ENCODE results near the gene PPP1R7.
A peak's percentile ranks its signal among the peaks of the same experiment; 100 is the strongest.
"Not testable (repeated sequence)": the region's sequence is repeated elsewhere in the genome, so short reads cannot be mapped to it uniquely, and the experiment has no call there.

Gene PPP1R7

GRCh38 chr2:241193271-241193670 lies 43.0 kb downstream of the PPP1R7 start:
- DNase-seq (ENCODE audit: low spot score): no peak
- no peak for FAIRE-seq

GRCh38 chr2:241194811-241195210 lies 44.5 kb downstream of the PPP1R7 start:
- no peak for DNase-seq (ENCODE audit: low spot score)
- FAIRE-seq: no peak

DNA sequence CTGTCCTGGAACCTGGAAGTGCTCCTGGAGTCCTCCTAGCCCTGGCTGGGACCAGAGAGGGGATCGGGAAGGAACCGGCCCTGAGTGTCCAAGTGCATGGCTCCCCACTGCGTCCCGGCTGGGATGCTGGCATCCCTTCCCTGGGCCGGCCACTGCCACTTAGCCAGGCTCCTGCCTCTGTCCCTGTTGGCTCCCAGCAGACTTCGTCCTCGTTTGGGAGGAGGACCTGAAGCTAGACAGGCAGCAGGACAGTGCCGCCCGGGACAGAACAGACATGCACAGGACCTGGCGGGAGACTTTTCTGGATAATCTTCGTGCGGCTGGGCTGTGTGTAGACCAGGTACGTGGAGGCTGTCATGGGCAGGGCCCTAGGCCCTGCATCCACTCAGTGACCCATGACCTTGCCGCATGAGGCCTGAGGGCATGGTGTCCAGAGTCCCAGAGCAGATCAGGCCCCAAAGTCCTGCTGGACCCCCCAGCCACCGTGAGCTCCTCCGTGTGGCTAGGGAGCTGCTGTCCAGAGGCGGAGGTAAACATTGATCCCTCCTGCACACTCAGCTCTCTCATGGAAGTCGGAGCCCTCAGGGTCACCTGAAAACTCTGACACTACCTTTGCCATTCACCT lies 45.4 kb downstream of the PPP1R7 start:
- DNase-seq (ENCODE audit: low spot score) (no peak), FAIRE-seq (no peak)

- FAIRE-seq; DNase-seq (ENCODE audit: low spot score): not testable (repeated sequence)
These were observed 47.0 kb downstream of the PPP1R7 start for GRCh38 chr2:241197246-241197645.

DNA sequence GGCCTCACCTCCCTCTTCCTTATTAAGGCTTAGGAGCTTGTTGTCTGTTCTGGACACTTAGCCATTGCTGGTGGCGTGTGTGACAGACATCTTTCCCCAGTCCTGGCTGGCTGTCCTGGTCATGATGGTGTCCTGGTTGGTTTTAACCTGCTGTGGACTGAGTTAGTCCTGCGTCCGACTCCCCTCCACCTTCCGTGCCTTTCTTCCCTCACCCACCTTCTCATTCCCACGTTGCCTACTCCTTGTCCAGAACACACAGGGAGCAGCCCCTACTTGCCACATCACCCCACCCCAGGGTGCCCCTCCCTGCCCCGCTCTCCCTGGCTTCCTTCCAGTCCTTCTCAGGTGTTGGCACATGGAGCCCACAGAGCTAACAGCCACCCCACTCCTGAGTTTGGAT lies 47.7 kb downstream of the PPP1R7 start:
- FAIRE-seq (no peak), DNase-seq (ENCODE audit: low spot score) (no peak)

- FAIRE-seq: peak; percentile 20
- no peak for DNase-seq (ENCODE audit: low spot score)
These were observed 48.4 kb downstream of the PPP1R7 start for GRCh38 chr2:241198381-241199279.

DNA sequence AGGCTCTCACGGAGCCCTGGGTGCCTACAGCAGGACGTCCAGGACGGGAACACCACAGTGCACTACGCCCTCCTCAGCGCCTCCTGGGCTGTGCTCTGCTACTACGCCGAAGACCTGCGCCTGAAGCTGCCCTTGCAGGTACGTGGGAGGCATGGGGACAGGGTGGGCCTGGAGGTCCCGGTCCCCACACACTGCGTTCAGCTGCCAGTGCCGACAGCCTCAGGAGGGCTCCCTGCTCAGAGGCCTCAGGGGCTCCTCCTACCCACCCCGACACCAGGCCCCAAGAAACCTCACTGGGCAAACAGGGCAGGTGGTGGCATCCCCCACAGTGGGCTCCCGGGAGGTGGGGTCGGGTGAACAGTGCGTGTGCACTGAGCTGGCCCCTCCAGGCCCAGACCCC lies 49.0 kb downstream of the PPP1R7 start:
- FAIRE-seq (no peak), DNase-seq (ENCODE audit: low spot score) (no peak)

- FAIRE-seq: no peak
- no peak for DNase-seq (ENCODE audit: low spot score)
These were observed 49.9 kb downstream of the PPP1R7 start for GRCh38 chr2:241199897-241200821.

GRCh38 chr2:241200822-241201395 lies 50.6 kb downstream of the PPP1R7 start:
- no peak for DNase-seq (ENCODE audit: low spot score)
- no peak for FAIRE-seq

DNA sequence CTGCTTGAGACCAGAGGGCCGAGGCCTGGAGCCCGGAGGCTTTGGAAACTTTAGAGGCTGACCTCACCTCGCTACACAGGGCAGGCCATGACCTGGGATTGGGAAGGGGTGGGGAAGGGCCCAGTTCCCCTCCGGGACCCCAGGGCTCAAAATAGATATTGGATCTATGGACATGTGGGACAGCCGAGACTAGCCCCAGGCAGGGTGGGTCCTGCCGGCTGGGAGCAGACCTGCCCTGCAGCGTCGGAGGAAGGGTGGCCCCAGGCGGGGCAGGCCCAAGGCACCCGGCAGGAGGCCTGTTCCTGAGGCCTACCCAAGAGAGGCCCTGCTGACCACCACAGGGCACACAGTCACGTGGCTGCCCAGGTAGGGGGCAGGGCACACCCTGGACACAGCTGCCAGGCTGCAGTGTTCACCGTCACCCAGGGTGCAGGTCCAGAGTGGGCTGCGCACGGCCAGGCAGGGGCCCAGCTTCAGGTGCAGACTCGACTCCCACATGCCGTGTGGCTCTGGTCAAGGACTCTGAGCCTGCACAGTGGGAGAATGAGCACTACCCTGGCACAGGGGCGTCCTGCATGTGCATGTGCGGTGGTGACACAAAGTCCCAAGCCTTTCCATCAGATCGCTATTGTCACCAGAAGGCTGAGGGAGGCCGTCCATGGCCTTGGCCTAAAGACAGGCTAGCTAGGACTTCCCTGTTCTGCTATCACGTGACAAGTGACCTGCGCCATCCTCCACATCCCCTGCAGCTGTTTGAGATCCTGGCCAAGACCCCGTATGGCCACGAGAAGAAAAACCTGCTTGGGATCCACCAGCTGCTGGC lies 51.4 kb downstream of the PPP1R7 start:
- DNase-seq (ENCODE audit: low spot score) (no peak), FAIRE-seq (no peak)

GRCh38 chr2:241202268-241202585 lies 52.0 kb downstream of the PPP1R7 start:
- DNase-seq (ENCODE audit: low spot score) (no peak), FAIRE-seq (no peak)

DNA sequence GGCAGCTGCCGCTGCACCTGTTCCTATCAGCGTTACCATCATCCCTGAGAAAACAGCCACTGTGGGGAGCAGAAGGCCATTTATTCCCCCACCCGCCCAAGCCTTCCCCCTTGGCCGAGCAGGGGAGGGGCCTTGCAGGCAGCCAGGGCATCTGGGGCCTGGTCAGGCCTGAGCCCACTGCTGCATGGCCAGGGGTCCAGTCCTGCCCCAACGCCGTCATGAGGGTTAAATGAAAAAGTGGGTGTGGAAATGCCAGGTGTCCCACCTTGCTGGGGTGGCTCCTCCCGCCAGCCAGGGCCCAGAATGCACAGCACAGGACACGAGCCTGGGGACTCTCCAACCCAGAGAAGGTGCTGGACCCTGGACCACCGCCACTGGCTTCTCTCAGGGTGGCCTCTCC lies 52.4 kb downstream of the PPP1R7 start:
- DNase-seq (ENCODE audit: low spot score): no peak
- FAIRE-seq: no peak

DNA sequence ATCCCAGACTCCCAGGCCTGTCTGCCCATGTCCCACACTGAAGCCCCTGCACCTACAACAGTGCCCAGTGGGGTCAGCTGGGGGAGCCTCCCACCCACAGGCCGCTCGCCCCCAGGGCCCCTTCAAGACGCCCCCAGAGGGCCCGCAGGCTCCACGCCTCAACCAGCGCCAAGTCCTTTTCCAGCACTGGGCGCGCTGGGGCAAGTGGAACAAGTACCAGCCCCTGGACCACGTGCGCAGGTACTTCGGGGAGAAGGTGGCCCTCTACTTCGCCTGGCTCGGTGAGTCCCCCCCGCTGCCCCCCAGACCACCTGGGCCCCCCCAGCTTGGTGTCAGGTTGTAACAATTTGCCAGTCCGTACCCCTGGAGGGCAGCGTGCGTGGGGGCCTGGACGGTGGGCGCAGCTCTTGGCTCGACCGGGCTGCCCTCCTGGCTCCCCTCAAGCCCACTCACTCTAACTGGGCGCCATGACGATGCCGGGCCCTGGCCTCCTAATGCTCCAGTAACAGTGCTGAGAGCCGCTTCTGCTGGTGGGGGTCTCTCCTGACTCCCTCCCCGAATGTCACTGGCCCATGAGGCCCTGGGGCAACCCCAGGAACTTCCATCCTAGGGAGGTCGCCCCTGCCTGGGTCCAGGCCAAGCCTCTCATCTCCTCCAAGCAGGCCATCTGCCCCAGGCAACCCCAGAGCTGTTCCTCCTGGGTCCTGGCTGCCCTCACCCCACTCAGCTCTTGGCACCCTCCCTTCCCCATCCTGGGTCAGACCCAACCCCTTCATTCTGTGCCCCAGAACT lies 53.1 kb downstream of the PPP1R7 start:
- DNase-seq (ENCODE audit: low spot score): no peak
- no peak for FAIRE-seq

GRCh38 chr2:241204010-241204384 lies 53.7 kb downstream of the PPP1R7 start:
- DNase-seq (ENCODE audit: low spot score) (no peak), FAIRE-seq (no peak)

DNA sequence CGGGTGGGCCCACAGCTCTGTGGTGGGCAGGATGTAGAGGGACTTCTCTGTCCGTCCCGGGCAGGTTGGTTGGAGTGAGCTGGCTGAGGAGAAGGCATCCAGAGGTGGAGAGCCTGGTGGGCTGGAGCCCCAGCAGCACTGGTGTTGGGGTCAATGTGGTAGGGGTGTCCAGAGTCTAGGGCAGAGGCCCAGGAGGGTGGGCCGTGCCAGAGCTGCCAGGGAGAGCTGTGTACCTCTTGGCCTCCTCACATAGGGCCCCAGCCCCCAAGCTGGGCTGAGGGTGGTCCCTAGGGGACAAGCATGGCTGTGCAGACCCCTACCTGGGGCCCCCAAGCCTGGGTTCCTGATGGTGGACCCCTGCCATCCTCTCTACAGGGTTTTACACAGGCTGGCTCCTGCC lies 54.2 kb downstream of the PPP1R7 start:
- no peak for FAIRE-seq
- no peak for DNase-seq (ENCODE audit: low spot score)

DNA sequence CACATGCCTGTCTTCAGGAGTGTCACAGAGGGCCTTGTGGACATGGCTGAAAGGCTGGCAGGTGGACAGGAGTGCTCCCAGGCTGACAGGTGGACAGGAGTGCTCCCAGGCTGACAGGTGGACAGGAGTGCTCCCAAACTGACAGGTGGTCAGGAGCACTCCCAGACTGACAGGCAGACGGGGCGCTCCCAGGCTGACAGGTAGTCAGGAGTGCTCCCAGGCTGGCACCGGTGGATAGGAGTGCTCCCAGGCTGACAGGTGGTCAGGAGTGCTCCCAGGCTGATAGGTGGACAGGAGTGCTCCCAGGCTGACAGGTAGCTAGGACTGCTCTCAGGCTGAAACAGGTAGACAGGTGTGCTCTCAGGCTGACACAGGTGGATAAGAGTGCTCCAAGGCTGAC lies 54.8 kb downstream of the PPP1R7 start:
- FAIRE-seq (no peak), DNase-seq (ENCODE audit: low spot score) (no peak)

DNA sequence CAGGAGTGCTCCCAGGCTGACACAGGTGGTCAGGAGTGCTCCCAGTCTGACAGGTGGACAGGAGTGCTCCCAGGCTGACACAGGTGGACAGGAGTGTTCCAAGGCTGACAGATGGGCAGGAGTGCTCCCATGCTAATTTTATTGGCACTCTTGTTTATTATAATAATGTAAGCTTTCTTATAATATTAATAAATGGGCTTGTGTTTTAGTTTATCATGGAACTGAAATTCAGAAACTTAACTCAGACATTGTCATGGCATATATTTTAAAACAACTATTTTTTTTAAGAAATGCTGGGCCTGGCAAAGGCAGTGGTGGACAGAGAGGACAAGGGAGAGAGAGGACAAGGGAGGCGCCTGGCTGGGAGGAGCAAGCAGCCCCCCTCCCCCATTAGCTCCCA lies 56.9 kb downstream of the PPP1R7 start:
- DNase-seq (ENCODE audit: low spot score) (no peak), FAIRE-seq (no peak)

GRCh38 chr2:241207641-241208040 lies 57.4 kb downstream of the PPP1R7 start:
- no peak for DNase-seq (ENCODE audit: low spot score)
- FAIRE-seq: no peak

GRCh38 chr2:241208058-241208457 lies 57.8 kb downstream of the PPP1R7 start:
- no peak for DNase-seq (ENCODE audit: low spot score)
- no peak for FAIRE-seq

DNA sequence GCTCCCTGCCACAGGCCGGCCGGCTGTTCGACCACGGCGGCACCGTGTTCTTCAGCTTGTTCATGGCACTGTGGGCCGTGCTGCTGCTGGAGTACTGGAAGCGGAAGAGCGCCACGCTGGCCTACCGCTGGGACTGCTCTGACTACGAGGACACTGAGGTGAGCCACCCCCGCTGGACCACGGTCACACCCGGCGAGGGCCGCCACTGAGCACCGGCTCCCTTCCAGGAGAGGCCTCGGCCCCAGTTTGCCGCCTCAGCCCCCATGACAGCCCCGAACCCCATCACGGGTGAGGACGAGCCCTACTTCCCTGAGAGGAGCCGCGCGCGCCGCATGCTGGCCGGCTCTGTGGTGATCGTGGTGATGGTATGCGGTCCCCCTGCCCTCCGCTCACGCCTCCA lies 59.0 kb downstream of the PPP1R7 start:
- FAIRE-seq (no peak), DNase-seq (ENCODE audit: low spot score) (no peak)

Measured in urothelium cell line (cell line).